ENCODE measurements around the gene DDX6. TPM values are rescaled to one million over a fixed set of nuclear protein-coding genes. Genes with fewer than 3 reads are reported as not detected.
A peak's percentile ranks its signal among the peaks of the same experiment; 100 is the strongest.
"Not testable (repeated sequence)": the region's sequence is repeated elsewhere in the genome, so short reads cannot be mapped to it uniquely, and the experiment has no call there.

Gene DDX6
- total and polyA plus RNA-seq, 4 donors = 11.3 to 98.4 (median 43.8) TPM

- not testable (repeated sequence) for H3K36me3 ChIP-seq (ENCODE audit: control insufficient read depth in 4 of 4, insufficient read depth in 3 of 4, low read depth in 1 of 4, low read length in 3 of 4); DNase-seq (ENCODE audit: low spot score); H3K4me3 ChIP-seq (ENCODE audit: low read depth in 1 of 3, low read length in 3 of 3); H3K9me3 ChIP-seq (ENCODE audit: control insufficient read depth in 4 of 4, low read length in 3 of 4); H3K27me3 ChIP-seq (ENCODE audit: control insufficient read depth in 4 of 4, insufficient read depth in 4 of 4, low read length in 3 of 4); H3K4me1 ChIP-seq (ENCODE audit: control insufficient read depth in 4 of 4, insufficient read depth in 4 of 4, low read length in 3 of 4); H3K9ac ChIP-seq (ENCODE audit: low read depth in 1 of 2, low read length in 2 of 2)
- H3K27ac ChIP-seq (ENCODE audit: low read depth in 1 of 2, low read length in 2 of 2) = peak overlapping the region; percentile 41 to 78
- WGBS = 91% methylated on average over 7 of the region's 7 CpGs
Observed at GRCh38 chr11:118820025-118820379, 29.0 kb upstream of the DDX6 start.

GRCh38 chr11:118819334-118820024, 28.5 kb upstream of the DDX6 start:
- no peak overlapping the region for H3K9ac ChIP-seq (ENCODE audit: low read depth in 1 of 2, low read length in 2 of 2)
- no peaks in the 10 kb centered on the region for H3K27me3 ChIP-seq (ENCODE audit: control insufficient read depth in 4 of 4, insufficient read depth in 4 of 4, low read length in 3 of 4)
- H3K9me3 ChIP-seq (ENCODE audit: control insufficient read depth in 4 of 4, low read length in 3 of 4) = no peaks in the 10 kb centered on the region
- H3K4me3 ChIP-seq (ENCODE audit: low read depth in 1 of 3, low read length in 3 of 3) = no peak overlapping the region
- no peak for TF ChIP-seq HNF4G (IDR thresholded peaks at IDR 0.05)
- TF ChIP-seq FOXA1 (IDR thresholded peaks at IDR 0.05) = no peak
- no peak for TF ChIP-seq TAF1 (conservative IDR thresholded peaks at IDR 0.05)
- TF ChIP-seq ATF3 (IDR thresholded peaks at IDR 0.05) = no peak
- TF ChIP-seq HNF4A (conservative IDR thresholded peaks at IDR 0.05) = no peak
- no peak for TF ChIP-seq EGR1 (IDR thresholded peaks at IDR 0.05; ENCODE audit: low read depth in 2 of 2)
- TF ChIP-seq GABPA (IDR thresholded peaks at IDR 0.05 in 1 of 2, conservative IDR thresholded peaks at IDR 0.05 in 1 of 2) = no peak
- no peak for TF ChIP-seq ZBTB33 (IDR thresholded peaks at IDR 0.05)
- TF ChIP-seq RAD21 (IDR thresholded peaks at IDR 0.05) = no peak
- TF ChIP-seq NR2F2 (IDR thresholded peaks at IDR 0.05) = no peak
- TF ChIP-seq YY1 (IDR thresholded peaks at IDR 0.05) = no peak
- TF ChIP-seq RXRA (IDR thresholded peaks at IDR 0.05) = no peak
- TF ChIP-seq SP1 (IDR thresholded peaks at IDR 0.05) = no peak
- no peak for TF ChIP-seq CTCF (IDR thresholded peaks at IDR 0.05; ENCODE audit: low read depth, low read length, missing input control)
- no peak for TF ChIP-seq REST (IDR thresholded peaks at IDR 0.05)
- TF ChIP-seq FOXA2 (IDR thresholded peaks at IDR 0.05) = no peak
- DNase-seq (ENCODE audit: low spot score) = no peak
- WGBS = 92% methylated on average over 7 of the region's 7 CpGs
- H3K4me1 ChIP-seq (ENCODE audit: control insufficient read depth in 4 of 4, insufficient read depth in 4 of 4, low read length in 3 of 4) = peaks cover 2 to 9% (median 5%) of the 10 kb centered on the region in 4 donors
- H3K36me3 ChIP-seq (ENCODE audit: control insufficient read depth in 4 of 4, insufficient read depth in 3 of 4, low read depth in 1 of 4, low read length in 3 of 4) = no peaks in the 10 kb centered on the region
- no peak overlapping the region for H3K27ac ChIP-seq (ENCODE audit: low read depth in 1 of 2, low read length in 2 of 2)

All from liver (tissue), 9 donors.